Endothelial cell of umbilical vein (primary cell): ENCODE measurements around the gene VSTM4. TPM values are rescaled to one million over a fixed set of nuclear protein-coding genes. Genes with fewer than 3 reads are reported as not detected.

Experiments
- BruUV-seq: library from RNA; stranded (reverse); fragments of 400-500 nt; replicated peaks from 2 replicates; lab custom pipeline; 2021; lab: Mats Ljungman, UMichigan
- CTCF ChIA-PET: fragments of 300-600, 350-600 bp; sonication (Branson Sonifier 250); formaldehyde crosslinking; loops from one replicate; lab custom pipeline; 2021; ENCODE audit warnings: antibody characterized with exemption, inconsistent platforms; lab: Charles Lee
- POLR2A ChIA-PET: fragments of 300-600, 350-600 bp; sonication (Branson Sonifier 250); formaldehyde crosslinking; loops from one replicate; lab custom pipeline; 2021; ENCODE audit warnings: antibody characterized with exemption, inconsistent platforms; lab: Charles Lee
- DNase-seq: peaks from one replicate; pipeline ENCODE4 v3.0.0-alpha.2; 2011; ENCODE audit warnings: low read depth, low spot score
- FAIRE-seq: peaks from 2 replicates; lab custom pipeline; 2011; peaks lifted over from hg19 to GRCh38; lab: Jason Lieb, UNC
- H2AFZ ChIP-seq: 2 replicates; pipeline ENCODE4 v1.6.0; 2012; ENCODE audit warnings: low read depth, low read length, control low read depth, inconsistent platforms
- H3K27ac ChIP-seq: 2 replicates; pipeline ENCODE4 v1.5.1; 2011; ENCODE audit warnings: low read depth, mild to moderate bottlenecking, control low read depth, low read length, moderate library complexity; ENCODE audit not compliant: insufficient read depth
- H3K27me3 ChIP-seq, 2 experiments: 2 replicates each; pipeline versions ENCODE4 v1.6.0 to v1.6.1; 2011; ENCODE audit warnings: low read length in 2 of 2, mixed read lengths in 1 of 2; ENCODE audit not compliant: control insufficient read depth in 2 of 2, insufficient read depth in 2 of 2
- H3K36me3 ChIP-seq, 2 experiments: 2 replicates in 1 of 2; 3 replicates in 1 of 2; pipeline ENCODE4 v1.5.1; 2011; ENCODE audit warnings: low read length in 2 of 2, mild to moderate bottlenecking in 1 of 2, moderate library complexity in 1 of 2; ENCODE audit not compliant: control insufficient read depth in 2 of 2, insufficient read depth in 2 of 2; ENCODE audit errors: extremely low read depth in 1 of 2
- H3K4me1 ChIP-seq: 3 replicates; pipeline ENCODE4 v1.5.1; 2011; ENCODE audit warnings: mild to moderate bottlenecking, low read length; ENCODE audit not compliant: control insufficient read depth, insufficient read depth; ENCODE audit errors: extremely low read depth
- H3K4me2 ChIP-seq: 2 replicates; pipeline ENCODE4 v1.6.1; 2011; ENCODE audit warnings: low read length, control low read depth, mixed read lengths; ENCODE audit not compliant: insufficient read depth
- H3K4me3 ChIP-seq, 3 experiments: fragments of 200-600 bp in 1 of 3; sonication (generic), shearing (Covaris generic) in 1 of 3; replicated peaks in 1 of 3; 2 replicates each; pipeline ENCODE4 v1.5.1; 2011 to 2016; ENCODE audit warnings: control low read depth in 3 of 3, low read length in 3 of 3, mild to moderate bottlenecking in 2 of 3, inconsistent platforms in 1 of 3, low read depth in 1 of 3, moderate library complexity in 1 of 3; ENCODE audit not compliant: insufficient read depth in 1 of 3
- H3K79me2 ChIP-seq: 2 replicates; pipeline ENCODE4 v1.6.0; 2012; ENCODE audit warnings: low read length, inconsistent platforms; ENCODE audit not compliant: control insufficient read depth, insufficient read depth
- H3K9ac ChIP-seq: replicated peaks from 2 replicates; pipeline ENCODE3; 2011; ENCODE audit warnings: low read length, control low read depth; ENCODE audit not compliant: insufficient read depth; ENCODE audit errors: extremely low read depth
- H3K9me1 ChIP-seq: replicated peaks from 3 replicates; pipeline ENCODE4 v1.6.0; 2011; ENCODE audit warnings: mild to moderate bottlenecking, low read length; ENCODE audit not compliant: control insufficient read depth, insufficient read depth; ENCODE audit errors: extremely low read depth
- H3K9me3 ChIP-seq: replicated peaks from 2 replicates; pipeline ENCODE4 v1.5.1; 2012; ENCODE audit warnings: low read length, inconsistent platforms; ENCODE audit not compliant: control insufficient read depth, insufficient read depth
- H4K20me1 ChIP-seq: replicated peaks from 2 replicates; pipeline ENCODE3; 2011; ENCODE audit warnings: mild to moderate bottlenecking, low read length; ENCODE audit not compliant: control insufficient read depth, insufficient read depth; ENCODE audit errors: extremely low read depth
- EZH2 ChIP-seq: IDR thresholded peaks from 2 replicates; pipeline ENCODE4 v1.6.1; 2012; ENCODE audit warnings: borderline replicate concordance, low read depth, mild to moderate bottlenecking, moderate library complexity, low read length, inconsistent platforms; ENCODE audit not compliant: severe bottlenecking
- FOS ChIP-seq: IDR thresholded peaks from 2 replicates; pipeline ENCODE4 v1.6.1; 2011; ENCODE audit warnings: mild to moderate bottlenecking, low read length, moderate library complexity, borderline replicate concordance; ENCODE audit not compliant: insufficient read depth
- GATA2 ChIP-seq: IDR thresholded peaks from 2 replicates; pipeline ENCODE4 v1.7.0; 2011; ENCODE audit warnings: low read depth, mild to moderate bottlenecking, moderate library complexity, mixed read lengths, low read length; ENCODE audit not compliant: insufficient read length, insufficient read depth
- JUN ChIP-seq: IDR thresholded peaks from 2 replicates; pipeline ENCODE4 v1.6.1; 2011; ENCODE audit warnings: borderline replicate concordance, low read depth; ENCODE audit not compliant: insufficient read length, insufficient read depth
- MYC ChIP-seq: IDR thresholded peaks from one replicate; pipeline ENCODE4 v1.6.1; 2011; ENCODE audit warnings: mild to moderate bottlenecking, low read depth, low read length
- POLR2A ChIP-seq: IDR thresholded peaks from 2 replicates; pipeline ENCODE4 v1.6.1; 2012; ENCODE audit warnings: low read depth, mild to moderate bottlenecking, control low read depth, low read length
- POLR2AphosphoS5 ChIP-seq: IDR thresholded peaks from 2 replicates; pipeline ENCODE4 v1.6.1; 2012; ENCODE audit warnings: low read depth, mild to moderate bottlenecking, control low read depth, low read length, moderate library complexity; ENCODE audit not compliant: insufficient read depth
- dilution Hi-C: fragments of 300-500 bp; cut with MboI; formaldehyde crosslinking; loops from one replicate; pipeline ENCODE4 v1.15.0; 2019; ENCODE audit warnings: low sequenced_read_pairs; ENCODE audit not compliant: extremely low pct_ligation_motif_present
- intact Hi-C: fragments of 100-400 bp; cut with micrococcal nuclease; formaldehyde crosslinking; loops from one replicate; pipeline ENCODE4 v1.10.0; 2022
- polyA plus RNA-seq, 4 experiments: library from polyadenylated mRNA; depleted of rRNA in 3 of 4; stranded (reverse) in 3 of 4; unstranded in 1 of 4; fragments of >200 nt; gene quantifications; 2 replicates each; pipeline versions ENCODE4 v1.2.1 to v1.2.3, GENCODE V29; 2011 to 2012; ENCODE audit warnings: missing spikeins in 1 of 4
- total RNA-seq: library from RNA; stranded (reverse); gene quantifications from 2 replicates; pipeline ENCODE4 v1.2.3, GENCODE V29; 2021
- TF ChIP-seq, protein P1 (sequence below), 2 donors: IDR thresholded peaks; 1 replicate in 1 of 2; 2 replicates in 1 of 2; pipeline ENCODE4 v1.5.1; 2011; ENCODE audit warnings: low read length in 2 of 2, mild to moderate bottlenecking in 2 of 2, moderate library complexity in 2 of 2, control low read depth in 1 of 2, inconsistent platforms in 1 of 2, low read depth in 1 of 2; ENCODE audit not compliant: insufficient read depth in 1 of 2; ENCODE audit errors: extremely low read depth in 1 of 2
- TF ChIP-seq, protein P2 (sequence below): IDR thresholded peaks from 2 replicates; pipeline ENCODE4 v1.6.1; 2011; ENCODE audit not compliant: insufficient read depth, insufficient read length

The VSTM4 gene
- total and polyA plus RNA-seq, 2 donors (not counting 3 experiments of a cell fraction or from before 2014, with no cell fraction given), result 0.07 TPM

DNA sequence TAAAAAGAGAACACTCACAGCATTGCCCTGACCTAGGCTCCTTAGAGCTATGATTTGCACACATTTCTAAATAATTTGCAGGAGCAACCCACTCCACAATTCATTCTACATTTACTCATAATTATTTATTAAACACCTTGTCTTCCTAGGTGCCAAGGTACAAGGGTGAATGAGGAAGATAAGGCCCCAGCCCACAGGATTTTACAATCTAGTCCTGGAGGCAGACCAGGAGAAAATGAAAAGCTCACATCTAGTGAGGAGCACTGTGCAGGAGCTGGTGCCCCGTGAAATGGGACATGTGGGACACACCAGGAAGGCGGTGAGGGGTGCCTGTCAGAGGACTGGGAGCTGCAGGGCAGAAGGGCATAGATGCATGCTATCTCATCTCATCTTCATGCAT, 116.0 kb downstream of the VSTM4 start:
- Histone ChIP-seq H3K9ac (no peak overlapping the region), H2AFZ (no peak overlapping the region), H3K27me3 (no peaks in the 10 kb centered on the region), H3K9me1 (no peaks in the 10 kb centered on the region), H3K36me3 (no peaks in the 10 kb centered on the region), H3K9me3 (no peaks in the 10 kb centered on the region), H3K79me2 (no peaks in the 10 kb centered on the region), H3K4me2 (no peak overlapping the region), H3K4me3 (no peak overlapping the region), H3K4me1 (no peaks in the 10 kb centered on the region), H3K27ac (no peak overlapping the region), H4K20me1 (no peaks in the 10 kb centered on the region)
- FAIRE-seq (no peak), DNase-seq (no peak)
- no TSS peak for BruUV-seq
- TF ChIP-seq, protein P1, sequence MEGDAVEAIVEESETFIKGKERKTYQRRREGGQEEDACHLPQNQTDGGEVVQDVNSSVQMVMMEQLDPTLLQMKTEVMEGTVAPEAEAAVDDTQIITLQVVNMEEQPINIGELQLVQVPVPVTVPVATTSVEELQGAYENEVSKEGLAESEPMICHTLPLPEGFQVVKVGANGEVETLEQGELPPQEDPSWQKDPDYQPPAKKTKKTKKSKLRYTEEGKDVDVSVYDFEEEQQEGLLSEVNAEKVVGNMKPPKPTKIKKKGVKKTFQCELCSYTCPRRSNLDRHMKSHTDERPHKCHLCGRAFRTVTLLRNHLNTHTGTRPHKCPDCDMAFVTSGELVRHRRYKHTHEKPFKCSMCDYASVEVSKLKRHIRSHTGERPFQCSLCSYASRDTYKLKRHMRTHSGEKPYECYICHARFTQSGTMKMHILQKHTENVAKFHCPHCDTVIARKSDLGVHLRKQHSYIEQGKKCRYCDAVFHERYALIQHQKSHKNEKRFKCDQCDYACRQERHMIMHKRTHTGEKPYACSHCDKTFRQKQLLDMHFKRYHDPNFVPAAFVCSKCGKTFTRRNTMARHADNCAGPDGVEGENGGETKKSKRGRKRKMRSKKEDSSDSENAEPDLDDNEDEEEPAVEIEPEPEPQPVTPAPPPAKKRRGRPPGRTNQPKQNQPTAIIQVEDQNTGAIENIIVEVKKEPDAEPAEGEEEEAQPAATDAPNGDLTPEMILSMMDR (IDR thresholded peaks at IDR 0.05; ENCODE audit: extremely low read depth in 1 of 2, insufficient read depth in 1 of 2, low read depth in 1 of 2, low read length in 2 of 2), result no peak
- ChIA-PET POLR2A (no interaction called here), CTCF (no interaction called here)
- dilution Hi-C loops, result no loop called here
- intact Hi-C loops, result no loop called here

DNA sequence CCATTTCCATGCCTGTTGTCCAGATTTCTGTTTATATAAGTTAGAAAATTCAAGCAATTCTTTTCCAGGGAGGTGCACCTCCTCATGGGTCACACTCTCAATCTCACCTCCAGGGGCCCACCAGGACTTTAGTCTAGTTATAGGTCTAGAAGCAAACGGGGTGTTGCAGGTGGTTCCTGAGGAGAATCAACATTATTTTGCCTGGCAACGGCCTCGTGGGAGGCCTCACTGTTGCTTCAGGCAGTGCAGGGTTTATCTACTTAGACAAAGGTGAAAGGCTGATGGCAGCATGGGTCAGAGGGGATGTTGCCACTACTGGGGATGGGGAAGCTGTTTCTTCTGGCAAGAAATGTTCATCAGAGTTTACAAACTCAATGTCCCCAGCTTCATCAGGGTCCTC, 119.0 kb downstream of the VSTM4 start:
- Histone ChIP-seq H3K27ac (no peak overlapping the region), H3K4me1 (no peaks in the 10 kb centered on the region), H3K36me3 (no peaks in the 10 kb centered on the region), H2AFZ (no peak overlapping the region), H4K20me1 (no peaks in the 10 kb centered on the region), H3K4me3 (no peak overlapping the region), H3K4me2 (no peak overlapping the region), H3K9me3 (no peaks in the 10 kb centered on the region), H3K9me1 (no peaks in the 10 kb centered on the region), H3K79me2 (no peaks in the 10 kb centered on the region), H3K9ac (no peak overlapping the region), H3K27me3 (no peaks in the 10 kb centered on the region)
- TF ChIP-seq MYC (no peak), POLR2AphosphoS5 (no peak), POLR2A (no peak), EZH2 (no peak), FOS (no peak), JUN (no peak), GATA2 (no peak)
- TF ChIP-seq, protein P2, sequence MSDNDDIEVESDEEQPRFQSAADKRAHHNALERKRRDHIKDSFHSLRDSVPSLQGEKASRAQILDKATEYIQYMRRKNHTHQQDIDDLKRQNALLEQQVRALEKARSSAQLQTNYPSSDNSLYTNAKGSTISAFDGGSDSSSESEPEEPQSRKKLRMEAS, result no peak
- TF ChIP-seq, protein P1 (IDR thresholded peaks at IDR 0.05; ENCODE audit: extremely low read depth in 1 of 2, insufficient read depth in 1 of 2, low read depth in 1 of 2, low read length in 2 of 2), result no peak
- no peak for FAIRE-seq
- dilution Hi-C loops (no loop called here), intact Hi-C loops (no loop called here)
- BruUV-seq, result no TSS peak
- ChIA-PET CTCF (no interaction called here), POLR2A (no interaction called here)
- DNase-seq, result no peak
